ENCODE measurements around the gene HDHD3.
"Not testable (repeated sequence)": the region's sequence is repeated elsewhere in the genome, so short reads cannot be mapped to it uniquely, and the experiment has no call there.

HDHD3 gene

DNA sequence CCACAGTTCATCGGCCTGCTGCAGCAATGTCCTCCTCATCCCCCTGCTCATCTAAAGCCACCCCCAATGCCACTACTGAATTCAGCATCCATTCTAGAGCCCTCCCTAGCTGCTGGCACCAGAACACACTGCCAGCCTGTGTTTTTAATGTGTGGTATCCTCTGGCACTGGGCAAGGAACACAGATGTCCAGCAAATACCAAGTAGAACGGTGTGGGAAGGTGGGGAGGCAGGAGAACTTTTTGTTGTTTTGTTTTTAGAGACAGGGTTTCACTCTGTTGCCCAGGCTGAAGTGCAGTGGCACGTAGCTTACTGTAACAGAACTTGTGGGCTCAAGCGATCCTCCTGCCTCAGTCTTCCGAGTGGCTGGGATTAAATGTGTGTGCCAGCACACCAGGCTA lies 4.7 kb downstream of the HDHD3 start:
- H3K4me1 ChIP-seq (ENCODE audit: insufficient read depth, low read length), result peaks cover 10% of the 10 kb centered on the region
- no peak overlapping the region for H3K9ac ChIP-seq (ENCODE audit: low read length)
- H3K27ac ChIP-seq (ENCODE audit: low read depth, low read length), result no peak overlapping the region
- peaks cover 17% of the 10 kb centered on the region for H3K36me3 ChIP-seq (ENCODE audit: insufficient read depth, low read length)
- H3K9me3 ChIP-seq (ENCODE audit: low read length), result no peaks in the 10 kb centered on the region
- no peaks in the 10 kb centered on the region for H3K27me3 ChIP-seq (ENCODE audit: control insufficient read depth in 1 of 2, insufficient read depth in 2 of 2, low read length in 2 of 2)
- H3K4me3 ChIP-seq (ENCODE audit: low read depth in 1 of 2, low read length in 2 of 2), result no peak overlapping the region

- Histone ChIP-seq H3K36me3 (ENCODE audit: insufficient read depth, low read length) (peaks cover 17% of the 10 kb centered on the region), H3K9ac (ENCODE audit: low read length) (no peak overlapping the region), H3K4me3 (ENCODE audit: low read depth in 1 of 2, low read length in 2 of 2) (no peak overlapping the region), H3K9me3 (ENCODE audit: low read length) (no peaks in the 10 kb centered on the region), H3K27me3 (ENCODE audit: control insufficient read depth in 1 of 2, insufficient read depth in 2 of 2, low read length in 2 of 2) (no peaks in the 10 kb centered on the region), H3K4me1 (ENCODE audit: insufficient read depth, low read length) (peaks cover 7% of the 10 kb centered on the region), H3K27ac (ENCODE audit: low read depth, low read length) (no peak overlapping the region)
These were observed 5.9 kb downstream of the HDHD3 start for GRCh38 chr9:113370806-113371325.

- Histone ChIP-seq H3K27ac (ENCODE audit: low read depth, low read length) (no peak overlapping the region), H3K4me3 (ENCODE audit: low read depth in 1 of 2, low read length in 2 of 2) (no peak overlapping the region), H3K27me3 (ENCODE audit: control insufficient read depth in 1 of 2, insufficient read depth in 2 of 2, low read length in 2 of 2) (no peaks in the 10 kb centered on the region), H3K9ac (ENCODE audit: low read length) (no peak overlapping the region), H3K9me3 (ENCODE audit: low read length) (no peaks in the 10 kb centered on the region), H3K36me3 (ENCODE audit: insufficient read depth, low read length) (peaks cover 17% of the 10 kb centered on the region), H3K4me1 (ENCODE audit: insufficient read depth, low read length) (no peaks in the 10 kb centered on the region)
These were observed 7.0 kb downstream of the HDHD3 start for GRCh38 chr9:113369855-113370140.

DNA sequence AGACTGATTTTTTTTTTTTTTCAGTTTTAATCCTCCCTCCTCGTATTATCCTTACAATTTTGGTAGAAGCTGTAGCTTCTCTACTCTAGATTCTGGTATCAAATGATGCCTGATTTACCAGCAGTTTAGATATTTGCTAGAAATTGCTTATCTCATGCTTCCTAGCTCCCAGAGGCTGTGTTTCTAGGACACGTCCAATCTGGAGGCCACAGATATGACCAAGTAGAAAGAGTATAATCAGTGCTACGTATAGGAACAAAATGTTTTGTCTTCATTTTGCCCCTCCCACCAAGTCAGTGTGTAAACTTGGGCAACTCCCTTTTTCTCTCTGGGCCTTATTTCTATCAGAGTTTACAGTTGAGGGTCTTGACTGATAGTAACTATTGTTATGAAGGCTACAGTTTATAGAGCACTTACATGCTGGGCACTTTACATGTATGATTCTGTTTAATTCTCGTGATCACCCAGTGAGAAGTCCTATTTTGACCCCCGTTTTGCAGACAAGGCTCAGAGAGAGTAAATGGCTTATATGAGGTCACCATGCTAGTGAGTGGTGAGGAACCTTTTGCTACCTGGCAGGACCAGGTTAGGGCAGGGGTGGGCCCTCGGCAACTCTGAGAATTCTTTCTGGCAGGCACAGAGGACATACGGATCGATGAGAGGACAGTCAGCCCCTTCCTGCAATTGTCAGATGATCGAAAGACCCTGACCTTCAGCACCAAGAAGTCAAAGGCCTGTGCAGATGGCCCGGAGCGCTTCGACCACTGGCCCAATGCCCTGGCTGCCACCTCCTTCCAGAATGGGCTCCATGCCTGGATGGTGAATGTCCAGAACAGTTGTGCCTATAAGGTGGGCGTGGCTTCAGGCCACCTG lies 7.6 kb downstream of the HDHD3 start:
- Histone ChIP-seq H3K9ac (ENCODE audit: low read length) (no peak overlapping the region), H3K9me3 (ENCODE audit: low read length) (no peaks in the 10 kb centered on the region), H3K4me3 (ENCODE audit: low read depth in 1 of 2, low read length in 2 of 2) (no peak overlapping the region), H3K27ac (ENCODE audit: low read depth, low read length) (no peak overlapping the region), H3K4me1 (ENCODE audit: insufficient read depth, low read length) (no peaks in the 10 kb centered on the region), H3K36me3 (ENCODE audit: insufficient read depth, low read length) (peaks cover 12% of the 10 kb centered on the region), H3K27me3 (ENCODE audit: control insufficient read depth in 1 of 2, insufficient read depth in 2 of 2, low read length in 2 of 2) (no peaks in the 10 kb centered on the region)

DNA sequence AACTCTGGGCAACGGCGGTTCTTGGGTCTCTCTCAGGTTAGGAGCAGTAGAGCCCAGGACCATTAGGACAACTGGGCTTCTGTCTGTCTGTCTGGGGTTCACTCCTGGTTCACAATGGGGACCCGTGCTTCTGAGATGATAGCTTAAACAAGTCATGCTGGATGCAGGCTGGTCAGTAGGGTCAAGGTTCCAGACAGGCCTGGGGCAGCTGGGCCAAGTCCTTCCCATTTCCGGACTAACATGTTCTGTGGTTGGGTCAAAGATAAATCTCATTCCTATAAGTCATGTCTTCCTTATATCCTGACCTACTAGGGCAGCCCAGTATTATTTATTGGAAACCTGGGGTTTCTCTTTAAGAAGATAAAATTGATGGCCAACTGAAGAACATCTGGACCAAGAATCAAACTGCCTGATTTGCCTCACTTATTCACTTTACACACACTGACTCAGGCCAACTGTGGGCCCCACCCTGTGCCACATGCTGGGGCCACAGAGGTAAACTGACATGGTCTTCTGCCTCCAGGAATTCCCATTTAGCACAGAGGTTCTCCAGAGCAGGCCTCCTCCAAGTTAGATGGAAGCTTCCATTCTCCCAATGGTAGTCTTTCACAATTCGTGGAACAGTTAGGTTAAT lies 8.3 kb downstream of the HDHD3 start:
- Histone ChIP-seq H3K27ac (ENCODE audit: low read depth, low read length) (no peak overlapping the region), H3K9me3 (ENCODE audit: low read length) (no peaks in the 10 kb centered on the region), H3K4me1 (ENCODE audit: insufficient read depth, low read length) (no peaks in the 10 kb centered on the region), H3K4me3 (ENCODE audit: low read depth in 1 of 2, low read length in 2 of 2) (no peak overlapping the region), H3K27me3 (ENCODE audit: control insufficient read depth in 1 of 2, insufficient read depth in 2 of 2, low read length in 2 of 2) (no peaks in the 10 kb centered on the region), H3K36me3 (ENCODE audit: insufficient read depth, low read length) (peaks cover 5% of the 10 kb centered on the region), H3K9ac (ENCODE audit: low read length) (no peak overlapping the region)

DNA sequence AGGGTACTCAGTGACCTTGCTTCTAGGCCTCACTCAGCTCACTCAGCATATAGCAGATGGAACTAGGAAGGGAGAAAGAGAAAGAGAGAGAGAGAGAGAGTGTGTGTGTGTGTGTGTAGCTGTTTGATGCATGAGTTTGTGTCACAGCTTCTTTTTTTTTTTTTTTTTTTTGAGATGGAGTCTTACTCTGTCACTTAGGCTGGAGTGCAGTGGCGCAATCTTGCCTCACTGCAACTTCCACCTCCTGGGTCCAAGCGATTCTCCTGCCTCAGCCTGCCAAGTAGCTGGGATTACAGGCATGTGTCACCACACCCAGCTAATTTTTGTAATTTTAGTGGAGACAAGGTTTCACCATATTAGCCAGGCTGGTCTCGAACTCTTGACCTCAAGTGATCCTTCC lies 11.1 kb downstream of the HDHD3 start:
- not testable (repeated sequence) for H3K27me3 ChIP-seq (ENCODE audit: control insufficient read depth in 1 of 2, insufficient read depth in 2 of 2, low read length in 2 of 2); H3K4me1 ChIP-seq (ENCODE audit: insufficient read depth, low read length); H3K27ac ChIP-seq (ENCODE audit: low read depth, low read length); H3K9ac ChIP-seq (ENCODE audit: low read length); H3K4me3 ChIP-seq (ENCODE audit: low read depth in 1 of 2, low read length in 2 of 2); H3K9me3 ChIP-seq (ENCODE audit: low read length); H3K36me3 ChIP-seq (ENCODE audit: insufficient read depth, low read length)

- H3K27ac ChIP-seq (ENCODE audit: low read depth, low read length), result no peak overlapping the region
- H3K36me3 ChIP-seq (ENCODE audit: insufficient read depth, low read length), result no peaks in the 10 kb centered on the region
- H3K9ac ChIP-seq (ENCODE audit: low read length), result no peak overlapping the region
- H3K4me3 ChIP-seq (ENCODE audit: low read depth in 1 of 2, low read length in 2 of 2), result no peak overlapping the region
- H3K9me3 ChIP-seq (ENCODE audit: low read length), result no peaks in the 10 kb centered on the region
- H3K27me3 ChIP-seq (ENCODE audit: control insufficient read depth in 1 of 2, insufficient read depth in 2 of 2, low read length in 2 of 2), result no peaks in the 10 kb centered on the region
- no peaks in the 10 kb centered on the region for H3K4me1 ChIP-seq (ENCODE audit: insufficient read depth, low read length)
These were observed 11.8 kb downstream of the HDHD3 start for GRCh38 chr9:113364951-113365350.

- no peak overlapping the region for H3K27ac ChIP-seq (ENCODE audit: low read depth, low read length)
These were observed 13.4 kb downstream of the HDHD3 start for GRCh38 chr9:113363336-113363735.

DNA sequence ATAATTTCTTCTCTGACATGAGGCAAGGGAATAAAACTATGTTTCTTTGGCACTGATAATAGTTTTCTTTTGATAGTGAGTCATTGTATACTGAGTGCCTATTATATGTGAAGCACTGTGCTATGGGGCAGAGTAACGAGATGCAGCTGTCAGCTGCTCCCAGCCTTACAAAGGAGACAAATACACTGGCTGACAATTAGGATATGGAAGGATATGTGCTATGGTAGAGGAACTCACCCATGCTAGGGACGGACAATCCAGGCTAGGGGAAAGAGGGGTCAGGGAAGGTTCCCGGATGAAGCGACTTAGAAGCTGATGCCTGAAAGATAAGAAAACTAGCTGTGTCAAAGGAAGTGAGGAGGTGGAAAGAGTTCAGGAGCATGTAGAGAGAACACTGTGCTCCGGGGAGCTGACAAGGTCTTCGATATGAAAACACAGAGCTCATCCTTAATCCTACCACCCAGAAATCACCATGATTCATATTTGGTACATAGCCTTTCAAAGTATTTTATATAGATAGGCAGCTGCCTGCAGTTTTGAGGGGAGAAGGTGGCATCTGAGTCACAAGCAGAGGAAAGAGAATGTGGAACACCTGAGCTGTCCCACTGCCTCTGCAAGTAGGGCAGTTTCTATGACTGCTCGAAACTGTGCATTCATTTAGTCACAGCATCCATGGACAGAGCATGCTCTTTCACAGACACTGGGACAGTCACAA lies 15.3 kb downstream of the HDHD3 start:
- H3K4me1 ChIP-seq (ENCODE audit: insufficient read depth, low read length), result no peaks in the 10 kb centered on the region
- H3K9me3 ChIP-seq (ENCODE audit: low read length), result no peaks in the 10 kb centered on the region
- H3K27me3 ChIP-seq (ENCODE audit: control insufficient read depth in 1 of 2, insufficient read depth in 2 of 2, low read length in 2 of 2), result no peaks in the 10 kb centered on the region
- H3K27ac ChIP-seq (ENCODE audit: low read depth, low read length), result no peak overlapping the region
- H3K9ac ChIP-seq (ENCODE audit: low read length), result no peak overlapping the region
- H3K4me3 ChIP-seq (ENCODE audit: low read depth in 1 of 2, low read length in 2 of 2), result no peak overlapping the region
- no peaks in the 10 kb centered on the region for H3K36me3 ChIP-seq (ENCODE audit: insufficient read depth, low read length)

More at GRCh38 chr9:113363336-113363735, 13.4 kb downstream of the HDHD3 start:
- Histone ChIP-seq H3K27me3 (ENCODE audit: control insufficient read depth in 1 of 2, insufficient read depth in 2 of 2, low read length in 2 of 2) (no peaks in the 10 kb centered on the region), H3K9ac (ENCODE audit: low read length) (no peak overlapping the region), H3K4me3 (ENCODE audit: low read depth in 1 of 2, low read length in 2 of 2) (no peak overlapping the region), H3K9me3 (ENCODE audit: low read length) (no peaks in the 10 kb centered on the region), H3K36me3 (ENCODE audit: insufficient read depth, low read length) (no peaks in the 10 kb centered on the region), H3K4me1 (ENCODE audit: insufficient read depth, low read length) (no peaks in the 10 kb centered on the region)

DNA sequence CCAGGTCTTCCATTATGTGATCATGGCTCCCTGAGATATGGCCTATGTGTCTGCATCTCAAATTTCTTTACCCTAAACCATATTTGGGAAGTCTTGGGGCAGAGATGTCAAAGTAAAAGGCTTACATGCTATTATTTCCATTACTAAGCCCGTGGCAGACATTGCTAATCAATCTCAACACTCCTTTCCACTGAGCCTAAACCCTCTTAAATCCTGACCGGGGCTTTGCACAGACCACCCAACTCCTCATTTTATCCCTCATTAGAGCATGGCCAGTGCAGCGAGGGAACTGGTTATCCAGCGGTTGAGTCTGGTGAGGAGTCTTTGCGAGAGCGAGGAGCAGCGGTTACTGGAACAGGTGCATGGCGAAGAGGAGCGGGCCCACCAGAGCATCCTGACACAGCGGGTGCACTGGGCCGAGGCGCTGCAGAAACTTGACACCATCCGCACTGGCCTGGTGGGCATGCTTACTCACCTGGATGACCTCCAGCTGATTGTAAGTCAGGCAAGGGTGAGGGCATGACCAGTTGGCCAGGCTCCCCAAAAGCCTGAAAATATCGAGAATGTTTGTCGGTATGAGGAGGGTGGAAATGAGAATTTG lies 16.4 kb downstream of the HDHD3 start:
- no peak overlapping the region for H3K27ac ChIP-seq (ENCODE audit: low read depth, low read length)
- no peaks in the 10 kb centered on the region for H3K9me3 ChIP-seq (ENCODE audit: low read length)
- no peaks in the 10 kb centered on the region for H3K4me1 ChIP-seq (ENCODE audit: insufficient read depth, low read length)
- no peak overlapping the region for H3K4me3 ChIP-seq (ENCODE audit: low read depth in 1 of 2, low read length in 2 of 2)
- no peak overlapping the region for H3K9ac ChIP-seq (ENCODE audit: low read length)
- no peaks in the 10 kb centered on the region for H3K27me3 ChIP-seq (ENCODE audit: control insufficient read depth in 1 of 2, insufficient read depth in 2 of 2, low read length in 2 of 2)
- no peaks in the 10 kb centered on the region for H3K36me3 ChIP-seq (ENCODE audit: insufficient read depth, low read length)

DNA sequence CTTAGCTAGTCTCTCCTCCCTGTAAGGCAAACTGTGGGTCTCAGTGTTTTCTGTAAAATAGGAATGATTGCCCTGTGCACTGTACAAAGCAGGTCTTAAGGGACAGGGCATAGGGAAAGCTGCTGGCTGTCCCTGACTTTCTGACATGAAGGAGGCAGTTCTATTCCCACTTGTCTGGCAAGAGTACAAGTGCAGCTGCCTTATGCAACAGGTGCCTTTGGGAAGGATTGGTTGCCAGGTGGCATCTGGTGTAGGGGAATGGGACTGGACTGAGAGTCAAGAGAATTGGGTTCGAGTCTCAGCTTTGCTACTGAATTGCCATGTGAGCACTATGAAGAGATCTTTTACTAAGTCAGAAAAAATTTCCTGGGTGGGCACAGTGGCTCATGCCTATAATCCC lies 17.4 kb downstream of the HDHD3 start:
- H3K4me3 ChIP-seq (ENCODE audit: low read depth in 1 of 2, low read length in 2 of 2), result no peak overlapping the region
- H3K9me3 ChIP-seq (ENCODE audit: low read length), result no peaks in the 10 kb centered on the region
- H3K36me3 ChIP-seq (ENCODE audit: insufficient read depth, low read length), result no peaks in the 10 kb centered on the region
- no peak overlapping the region for H3K9ac ChIP-seq (ENCODE audit: low read length)
- H3K27ac ChIP-seq (ENCODE audit: low read depth, low read length), result no peak overlapping the region
- no peaks in the 10 kb centered on the region for H3K4me1 ChIP-seq (ENCODE audit: insufficient read depth, low read length)
- H3K27me3 ChIP-seq (ENCODE audit: control insufficient read depth in 1 of 2, insufficient read depth in 2 of 2, low read length in 2 of 2), result no peaks in the 10 kb centered on the region
